ENCODE measurements around the gene IRX5.

The IRX5 gene

DNA sequence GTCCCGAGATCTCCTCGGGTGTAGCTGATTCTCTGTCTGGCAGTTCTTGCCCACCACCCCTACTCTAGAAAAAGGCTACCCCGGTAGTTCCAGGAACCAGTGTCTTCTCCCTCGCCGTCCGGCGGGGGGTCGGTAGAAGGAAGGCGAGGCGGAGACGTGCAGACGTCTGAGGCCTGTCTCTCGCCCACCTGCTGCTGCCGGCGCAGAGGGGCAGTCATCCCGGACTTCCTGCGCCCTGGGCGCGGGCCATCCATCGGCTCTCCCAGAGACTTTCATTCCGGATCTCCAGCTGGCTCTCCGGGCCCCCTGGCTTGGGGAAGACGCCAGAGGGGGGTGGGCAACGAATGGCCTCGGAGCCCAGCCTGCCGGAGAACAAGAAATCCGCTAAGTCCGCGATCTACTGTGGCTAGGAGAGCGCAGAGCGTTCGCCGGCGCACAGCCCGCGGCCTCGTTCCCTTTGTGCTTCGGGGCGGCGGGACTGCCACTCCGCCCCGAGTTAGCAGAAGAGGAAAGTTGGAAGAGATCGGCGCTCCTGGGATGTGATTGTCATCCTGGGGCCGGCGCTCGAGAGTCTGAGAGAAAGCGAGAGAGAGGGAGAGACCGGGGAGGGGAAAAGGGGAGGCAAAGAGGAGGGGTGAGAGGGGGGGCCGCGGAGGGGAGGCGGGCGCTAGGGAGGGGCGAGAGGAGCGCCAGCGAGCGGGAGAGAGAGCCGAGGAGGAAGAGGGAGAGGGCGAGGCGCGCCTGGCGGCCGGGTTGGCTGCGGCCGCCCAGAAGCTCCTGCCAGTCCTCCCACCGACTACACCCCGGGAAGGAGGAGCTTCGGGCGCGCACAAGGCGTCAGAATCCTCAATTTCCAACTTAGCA, at the start of gene IRX5:
TSS of gene IRX5 (plus strand) at position 861 of the 864 bp plus-strand sequence. CDS start 334 bp downstream, outside the sequence.
- DNase-seq = peak; percentile 92

DNA sequence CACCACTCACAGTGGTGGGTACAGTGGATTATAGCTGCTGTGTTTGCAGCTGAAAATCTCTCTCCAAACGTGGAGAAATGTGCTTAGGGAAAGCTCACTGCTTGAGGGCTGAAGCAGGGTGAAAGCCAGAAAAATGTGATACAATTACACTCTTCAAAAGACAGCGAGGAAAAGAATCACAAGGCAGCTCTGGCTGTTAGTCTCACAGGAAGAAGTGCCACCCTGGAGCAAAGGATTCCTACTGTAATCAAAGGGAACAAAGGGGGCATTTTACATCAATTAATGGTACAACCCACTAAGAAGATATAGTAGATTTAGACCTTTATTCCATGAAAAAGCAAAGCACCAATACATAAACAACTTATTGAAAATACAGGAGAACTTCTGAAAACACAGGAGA, 48.1 kb upstream of the IRX5 start:
- DNase-seq = no peak

DNA sequence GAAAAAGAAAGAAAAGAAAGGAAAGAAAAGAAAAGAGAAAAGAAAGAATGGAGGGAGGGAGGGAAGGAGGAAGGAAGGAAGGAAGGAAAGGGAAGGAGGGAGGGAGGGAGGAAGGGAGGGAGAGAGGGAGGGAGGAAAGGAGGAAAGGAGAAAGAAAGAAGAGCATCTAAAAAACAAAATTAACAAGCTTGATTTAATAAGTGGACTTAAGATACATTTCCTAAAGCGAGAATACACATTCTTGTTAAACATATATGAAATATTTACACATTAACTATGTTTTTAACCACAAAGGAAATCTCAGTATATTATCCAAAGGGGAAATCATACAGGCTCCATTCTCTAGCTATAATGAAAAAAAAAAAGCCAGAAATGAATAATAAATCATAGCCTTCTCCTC, 47.3 kb upstream of the IRX5 start:
- no peak for DNase-seq

DNA sequence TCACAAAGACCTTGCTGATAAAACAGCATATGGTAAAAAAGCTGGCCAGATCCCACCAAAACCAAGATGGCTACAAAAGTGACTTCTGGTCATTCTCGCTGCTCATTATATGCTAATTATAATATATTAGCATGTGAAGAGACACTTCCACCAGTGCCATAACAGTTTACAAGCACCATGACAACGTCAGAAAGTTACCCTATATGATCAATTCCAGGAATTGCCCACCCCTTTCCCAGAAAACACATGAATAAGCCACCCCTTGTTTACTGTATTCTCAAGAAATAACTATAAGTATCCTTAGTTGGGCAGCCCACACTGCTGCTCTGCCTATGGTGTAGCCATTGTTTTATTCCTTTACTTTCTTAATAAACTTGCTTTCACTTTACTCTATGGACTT, 44.6 kb upstream of the IRX5 start:
- no peak for DNase-seq

DNA sequence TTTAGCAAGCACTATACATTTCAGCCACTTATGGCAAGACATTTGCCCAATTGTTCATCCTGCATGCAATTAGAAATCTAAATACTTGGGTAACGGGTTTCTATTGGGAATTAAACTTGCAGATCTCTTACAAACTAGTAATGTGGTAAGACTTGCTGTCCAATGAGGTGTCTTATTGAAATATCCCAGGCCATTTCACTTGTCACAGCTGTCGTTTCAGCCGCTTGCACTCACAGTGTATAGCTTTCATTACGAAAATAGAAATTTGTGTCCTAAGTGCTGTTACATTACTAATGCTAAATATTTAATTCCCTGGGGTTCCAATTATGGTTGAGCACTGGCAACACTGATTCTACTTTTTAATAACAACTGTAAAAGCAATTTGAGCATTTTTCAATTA, 40.3 kb upstream of the IRX5 start:
- DNase-seq = no peak

DNA sequence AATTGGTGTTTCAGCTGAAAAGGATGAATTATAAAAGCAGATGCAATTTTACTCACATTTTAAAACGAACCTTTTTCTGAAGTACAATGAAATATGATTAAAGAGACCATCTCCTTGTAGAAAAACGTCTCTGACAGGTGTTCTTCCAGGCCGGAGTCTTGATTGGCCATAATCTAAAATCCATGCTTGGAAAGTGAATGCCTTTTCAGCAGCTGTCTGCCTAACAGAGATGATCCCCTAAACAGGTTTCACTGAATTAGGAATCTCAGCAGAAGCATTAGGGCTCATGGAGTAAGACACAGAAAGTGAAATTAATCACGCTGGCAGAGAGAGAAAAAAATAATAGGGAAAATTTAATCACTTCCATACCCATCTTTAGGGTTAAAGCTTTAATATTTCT, 39.3 kb upstream of the IRX5 start:
- no peak for DNase-seq

DNA sequence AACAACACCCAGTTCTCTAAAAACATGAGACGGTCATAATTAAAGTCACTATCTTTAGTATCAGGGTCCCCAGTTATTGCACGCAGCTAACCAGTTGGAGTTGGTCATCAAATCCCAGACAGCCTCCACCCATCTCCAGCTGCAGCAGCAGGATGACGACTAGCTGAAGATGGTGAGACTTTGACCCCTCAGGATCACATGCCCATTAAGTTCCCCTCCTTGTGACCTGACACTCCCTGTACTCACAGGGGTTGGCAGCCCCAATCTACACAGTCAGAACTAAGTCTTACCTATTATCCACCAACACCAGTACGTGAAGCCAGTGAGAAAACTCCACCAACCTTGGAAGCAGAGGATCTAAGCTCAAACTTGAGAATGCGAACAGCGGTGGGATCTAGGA, 37.7 kb upstream of the IRX5 start:
- no peak for DNase-seq

DNA sequence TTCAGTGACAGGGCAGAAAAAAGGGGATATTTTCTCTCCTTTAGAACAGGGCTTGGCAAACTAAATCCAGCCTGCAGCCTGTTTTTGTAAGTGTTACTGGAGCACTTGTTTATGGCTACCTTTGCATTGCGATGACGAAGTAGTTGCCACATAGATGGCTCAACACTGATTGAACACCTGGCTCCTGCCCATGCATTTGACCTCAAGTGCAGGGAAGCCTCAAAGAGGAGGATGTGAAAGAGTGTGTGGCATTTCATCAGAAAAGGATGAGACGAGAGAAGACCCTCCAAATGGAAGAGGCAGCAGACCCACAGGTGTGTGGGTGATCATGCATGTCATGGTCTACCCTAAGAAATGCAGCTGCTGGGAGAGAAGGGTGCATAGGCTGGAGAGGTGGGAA, 32.7 kb upstream of the IRX5 start:
- DNase-seq = no peak

DNA sequence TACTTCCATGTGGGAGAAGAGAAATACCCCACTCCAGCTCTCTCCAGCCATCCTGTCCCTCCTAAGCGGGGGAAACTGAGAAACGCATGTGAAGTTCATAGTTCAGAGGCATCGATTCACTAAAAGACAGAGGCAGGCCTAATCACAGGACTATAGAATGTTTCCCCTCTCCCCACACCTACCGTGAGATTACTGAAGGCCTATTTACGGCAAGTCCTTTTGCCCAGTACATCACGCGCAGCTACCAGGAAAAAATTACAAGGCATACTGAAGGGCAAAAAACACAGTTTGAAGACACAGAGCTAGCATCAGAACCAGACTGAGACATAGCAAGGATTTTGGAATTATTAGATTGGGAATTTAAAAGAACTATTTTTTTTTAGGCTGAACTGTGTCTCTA, 29.1 kb upstream of the IRX5 start:
- no peak for DNase-seq

DNA sequence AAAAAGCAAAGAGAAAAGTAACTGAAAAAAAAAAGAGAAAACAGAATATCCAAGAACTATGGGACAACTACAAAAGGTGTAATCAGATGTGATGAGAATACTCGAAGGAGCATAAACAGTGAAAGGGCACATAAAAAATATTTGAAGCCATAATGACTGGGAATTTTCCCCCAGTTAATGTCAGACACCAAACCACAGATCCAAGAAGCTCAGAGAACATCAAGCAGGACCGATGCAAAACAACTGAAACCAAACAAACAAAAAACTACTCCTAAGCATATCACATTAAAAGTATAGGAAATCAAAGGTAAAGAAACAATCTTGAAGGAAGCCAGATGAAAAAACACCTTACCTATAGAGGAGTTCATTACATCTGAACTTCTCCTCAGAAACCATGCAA, 27.6 kb upstream of the IRX5 start:
- no peak for DNase-seq

DNA sequence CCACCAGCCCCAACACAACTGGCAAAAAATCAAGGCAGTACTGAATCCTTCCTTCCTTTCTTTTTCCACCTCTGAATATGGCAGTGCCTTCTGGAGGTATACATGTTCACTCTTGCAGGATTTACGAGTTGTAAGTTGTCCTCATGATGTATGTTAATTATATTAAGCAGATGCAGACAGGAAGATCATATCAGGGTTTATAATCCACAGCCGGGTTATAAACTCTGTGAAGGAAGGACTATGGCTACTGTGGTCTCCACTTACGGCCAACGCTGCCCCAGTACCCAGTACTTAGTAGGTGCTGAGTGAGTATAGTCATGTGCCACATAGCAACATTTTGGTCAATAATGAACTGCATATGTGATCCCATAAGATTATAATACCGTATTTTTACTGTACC, 19.6 kb upstream of the IRX5 start:
- DNase-seq = no peak

DNA sequence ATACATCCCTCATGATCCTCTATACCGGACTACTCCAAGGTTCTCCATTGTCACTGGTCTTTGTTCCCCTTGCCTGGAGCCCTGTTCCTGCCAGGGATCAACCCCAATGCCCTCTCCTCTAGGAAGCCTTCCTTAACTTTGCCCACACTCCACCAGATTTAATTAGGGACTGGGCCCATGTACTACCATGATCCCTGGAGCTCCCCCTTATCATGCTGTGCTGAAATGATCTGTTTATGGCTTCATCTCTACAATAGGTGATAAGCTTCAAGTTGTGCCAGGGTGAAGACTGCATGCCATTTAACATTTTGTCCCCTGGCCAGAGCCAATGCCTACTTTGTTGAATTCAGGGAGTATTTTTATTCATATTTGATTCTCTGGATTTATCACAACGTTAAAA, 17.9 kb upstream of the IRX5 start:
- DNase-seq = no peak

DNA sequence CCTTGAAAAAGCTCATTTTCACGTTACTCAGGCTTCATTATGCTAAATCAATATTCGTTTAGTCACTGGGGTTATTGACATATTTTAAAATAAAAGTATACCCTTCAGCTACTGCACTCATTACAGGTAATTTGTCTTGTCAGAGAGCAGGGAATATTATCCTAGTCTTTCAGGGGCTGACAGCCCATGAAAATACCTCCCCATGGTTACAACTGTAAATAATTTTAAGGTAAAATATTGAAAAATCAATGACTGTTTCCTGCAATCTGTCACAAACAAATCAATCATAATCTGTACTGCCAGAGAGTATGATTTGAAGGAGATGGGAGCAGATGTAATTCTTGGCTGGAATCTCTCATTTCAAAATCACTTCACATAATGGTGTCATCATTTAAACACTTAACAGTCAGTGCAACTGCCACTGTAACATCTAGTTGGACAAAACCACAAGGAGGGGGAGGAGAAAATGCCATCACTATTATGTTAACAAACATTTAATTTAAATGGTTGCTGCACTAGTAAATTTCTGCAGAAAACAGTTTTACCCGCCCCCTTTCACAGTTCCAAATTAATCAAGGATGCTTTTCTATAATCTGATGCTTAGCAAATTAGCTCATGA, 9.3 kb upstream of the IRX5 start:
- DNase-seq = peak; percentile 35

DNA sequence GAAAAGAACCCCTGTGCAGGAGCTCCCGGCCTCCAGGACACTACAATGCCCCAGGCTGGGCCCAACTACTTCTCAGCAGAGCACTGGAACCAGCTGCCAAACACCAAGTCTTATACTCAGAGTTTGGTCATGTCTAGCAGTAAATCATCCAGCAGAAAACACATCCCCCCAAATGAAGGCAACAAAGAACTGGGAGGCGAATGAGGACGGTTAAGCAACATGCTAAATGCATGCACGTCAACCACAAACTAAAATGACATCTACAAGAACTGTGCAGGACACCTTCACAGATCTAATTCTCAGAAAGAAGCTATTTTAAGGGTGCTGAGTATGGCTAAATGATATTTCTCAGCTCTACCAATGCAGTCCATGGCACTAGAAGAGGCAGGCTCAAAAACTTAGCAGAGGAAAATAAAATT, 7.6 kb upstream of the IRX5 start:
- DNase-seq = no peak

DNA sequence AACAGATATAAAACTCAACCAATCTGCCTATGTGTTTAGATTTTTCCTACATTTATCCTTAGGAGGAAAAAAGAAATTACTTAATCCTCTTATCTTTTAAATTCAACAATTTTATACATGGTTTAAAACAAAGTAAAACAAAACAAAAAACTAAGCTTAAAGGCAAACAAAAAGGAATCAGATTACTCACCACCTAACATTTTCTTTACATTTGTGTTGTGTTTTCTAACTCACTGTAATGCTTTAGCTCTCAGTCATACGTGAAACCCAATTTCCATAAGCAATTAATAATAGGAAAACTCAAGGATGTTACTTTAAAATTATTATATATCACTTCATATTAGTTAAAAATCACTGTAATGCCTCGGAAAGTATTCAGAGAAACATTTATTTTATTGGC, 6.7 kb upstream of the IRX5 start:
- DNase-seq = no peak

DNA sequence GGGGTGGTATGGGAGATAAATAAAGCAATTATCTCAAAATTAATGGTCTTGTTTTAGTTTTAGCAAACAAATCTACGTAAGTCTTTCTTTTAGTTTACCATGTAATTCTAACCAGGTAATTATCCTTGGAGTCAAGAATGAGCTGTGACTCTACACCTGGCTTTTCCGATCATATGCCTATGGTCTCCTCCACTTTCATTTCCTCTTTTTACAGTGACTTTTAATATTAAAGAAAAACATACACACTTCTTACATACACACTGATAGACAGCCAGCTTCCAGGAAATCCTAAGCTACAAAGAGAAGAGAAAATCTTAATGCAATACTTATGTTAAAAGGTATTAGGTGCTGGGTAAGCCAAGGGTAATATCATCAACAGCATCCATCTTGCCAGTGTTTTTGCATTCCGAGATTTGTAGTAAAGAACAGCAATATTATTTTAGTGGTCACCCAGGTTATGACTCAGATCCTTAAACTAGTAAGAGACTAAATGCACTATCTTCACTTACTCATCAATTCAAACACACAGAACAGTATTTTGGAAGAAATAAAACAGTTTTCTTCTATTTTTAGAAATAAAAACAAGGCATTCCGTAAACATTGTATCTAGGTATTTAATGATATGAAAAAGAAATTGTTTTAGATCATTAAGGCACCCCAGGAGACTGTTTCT, 4.4 kb upstream of the IRX5 start:
- no peak for DNase-seq

DNA sequence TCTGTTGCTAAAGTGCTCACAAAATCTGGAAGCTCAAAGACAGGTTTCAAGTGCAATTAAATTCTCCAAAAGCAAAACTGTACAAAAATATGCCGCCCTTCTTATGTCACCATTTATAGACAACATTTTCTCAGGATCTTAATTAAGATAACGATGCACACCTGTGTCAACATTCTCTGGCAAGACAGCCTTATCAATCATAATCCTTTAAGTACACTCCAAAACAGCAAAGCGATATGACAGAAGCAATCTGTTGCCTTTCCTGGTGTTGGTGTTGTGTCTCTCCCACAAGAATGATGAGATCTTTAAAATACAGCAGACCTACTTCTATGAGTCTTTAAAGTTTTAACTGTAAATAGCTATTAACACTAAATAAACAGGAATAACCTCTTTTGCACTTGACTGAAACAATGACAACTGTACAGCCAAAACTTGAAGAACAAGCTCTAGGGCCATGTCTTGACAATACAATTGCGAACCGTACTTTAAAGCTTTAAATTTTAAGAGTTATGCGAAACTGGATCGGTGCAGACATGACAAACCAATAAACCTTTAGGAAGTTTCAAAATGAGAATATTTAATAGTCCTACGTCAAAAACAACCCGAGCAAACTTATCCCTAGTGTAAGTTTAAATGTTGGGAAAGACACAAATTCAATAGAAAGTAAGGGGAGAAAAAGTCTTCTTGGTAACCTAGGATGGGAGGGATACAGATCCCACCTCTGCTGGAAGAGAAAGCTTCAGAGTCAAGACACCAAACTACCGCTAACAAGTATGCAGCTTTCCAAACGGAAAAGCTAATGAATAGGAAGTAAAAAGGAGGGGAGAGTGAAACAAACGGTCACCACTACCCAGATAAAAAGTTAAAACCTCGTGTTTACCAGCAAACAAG, 3.3 kb upstream of the IRX5 start:
- DNase-seq = no peak

DNA sequence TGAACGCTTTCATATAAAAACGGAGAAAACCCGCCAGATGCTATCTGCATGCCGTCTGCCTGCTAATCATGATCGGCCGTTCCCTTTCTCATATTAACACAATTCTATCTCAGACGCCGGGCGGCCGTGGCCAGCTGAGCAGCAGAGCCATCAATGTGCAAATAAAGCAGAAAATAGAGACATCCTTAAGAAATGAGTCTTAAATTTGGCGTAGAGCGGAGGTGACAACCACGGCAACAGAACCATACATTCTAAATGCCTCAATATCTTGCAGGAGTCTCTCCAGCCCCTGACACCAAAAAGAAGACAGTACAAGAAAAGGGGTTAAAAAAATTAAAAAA, 2.7 kb upstream of the IRX5 start:
- DNase-seq = peak; percentile 20

DNA sequence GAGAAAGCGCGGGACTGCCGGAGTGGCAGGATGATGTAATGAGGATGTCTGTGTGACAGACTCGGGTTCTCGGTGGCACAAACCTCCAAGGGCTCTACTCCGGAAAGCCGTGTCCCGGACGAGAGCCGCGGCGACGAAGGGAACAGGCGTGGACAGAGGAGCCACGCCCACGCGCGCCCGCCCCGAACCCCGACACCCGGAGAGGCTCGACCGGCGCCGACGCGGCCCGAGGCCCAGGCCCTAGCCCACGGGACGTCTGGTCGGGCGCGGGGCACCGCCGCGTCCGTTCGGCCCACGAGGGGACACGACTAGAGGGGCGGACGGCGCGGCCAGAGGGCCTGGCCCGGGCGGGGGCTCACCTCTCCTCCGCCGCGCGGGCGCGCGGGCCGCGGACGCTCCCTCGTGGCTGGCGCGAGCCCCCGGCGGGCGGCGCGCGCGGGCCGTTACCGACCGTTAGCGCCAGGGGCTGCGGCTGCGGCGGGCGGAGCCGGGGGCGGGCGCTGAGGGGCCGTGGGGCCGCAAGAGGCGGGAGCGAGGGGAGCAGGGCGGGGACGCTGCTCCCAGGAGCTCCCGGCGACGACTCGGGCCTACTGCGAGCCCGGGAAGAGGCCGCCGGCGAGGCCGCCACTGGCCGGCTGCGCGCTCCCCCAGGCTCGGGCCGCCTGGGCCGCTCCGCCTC, 2.1 kb upstream of the IRX5 start:
- peak; percentile 86 for DNase-seq

DNA sequence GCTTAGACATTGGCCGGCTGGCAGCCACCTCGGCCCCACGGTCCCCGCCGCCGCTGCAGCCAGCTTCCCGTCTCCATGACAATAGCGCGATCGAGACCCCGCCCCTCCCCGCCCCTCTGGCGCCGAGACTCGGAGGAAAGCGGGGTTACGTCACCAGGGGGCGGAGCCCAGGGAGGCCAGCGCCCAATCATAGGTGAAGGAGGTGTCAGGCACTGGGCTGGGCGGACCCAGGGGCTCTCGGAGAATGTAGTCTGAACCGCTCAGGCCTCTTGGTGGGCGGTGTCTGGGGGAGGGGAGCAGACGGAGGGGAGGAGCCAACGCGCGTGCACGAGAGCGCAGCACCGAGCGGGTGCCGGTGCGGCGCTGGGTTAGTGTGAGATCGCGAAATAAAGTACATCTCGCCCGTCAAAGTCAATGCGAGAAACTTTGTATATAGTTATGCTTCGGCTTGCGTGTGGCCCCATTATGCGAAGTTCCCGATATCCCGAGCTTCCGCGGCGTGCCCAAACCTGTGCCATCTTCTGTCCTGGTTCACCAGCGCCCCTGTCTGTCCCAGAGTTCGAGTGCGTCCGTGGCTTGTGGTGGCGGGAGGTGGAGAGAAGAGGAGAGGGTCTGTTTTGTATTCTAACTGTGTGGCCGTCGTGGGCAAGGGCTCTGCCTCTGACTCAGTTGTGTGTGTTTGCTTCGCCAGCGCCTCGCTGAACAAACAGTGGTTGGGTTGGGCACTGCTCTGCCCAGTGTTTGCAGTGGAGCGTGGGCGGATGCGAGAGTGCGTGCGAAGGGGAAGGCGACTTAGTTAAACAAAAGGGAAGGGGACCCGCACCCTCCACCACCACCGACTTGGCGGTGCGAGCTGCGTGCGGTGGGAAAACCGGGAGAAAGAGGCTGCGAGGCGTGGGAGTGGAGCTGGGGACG, 1.3 kb upstream of the IRX5 start:
- DNase-seq = peak; percentile 98

DNA sequence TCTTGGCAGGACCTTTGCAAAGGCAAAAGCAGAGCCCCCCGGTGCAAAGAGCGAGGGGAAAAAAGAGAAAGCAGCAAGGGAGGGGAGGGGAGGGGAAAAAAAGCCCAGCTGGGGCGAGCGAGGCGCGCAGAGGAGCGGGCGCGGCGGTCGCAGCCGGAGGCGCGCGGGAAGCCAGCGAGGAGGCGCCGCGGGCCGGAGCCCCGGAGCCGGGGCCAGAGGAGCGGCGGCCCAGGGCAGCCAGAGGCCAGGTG, 129 bp downstream of the IRX5 start:
- DNase-seq = no peak

All from NCI-H345 (cell line).